DND-41 (cell line): ENCODE measurements around the gene ERVK3-1.

ENCODE experiments used
- EZH2 ChIP-seq: IDR thresholded peaks from 3 replicates; pipeline ENCODE4 v1.6.1; 2012; ENCODE audit warnings: borderline replicate concordance, low read depth, mild to moderate bottlenecking, moderate library complexity, low read length, inconsistent platforms; ENCODE audit not compliant: severe bottlenecking
- TF ChIP-seq, protein P1 (sequence below): IDR thresholded peaks from 2 replicates; pipeline ENCODE4 v1.5.1; 2012; ENCODE audit warnings: borderline replicate concordance, low read length, moderate library complexity, mild to moderate bottlenecking; ENCODE audit not compliant: poor library complexity, severe bottlenecking; ENCODE audit errors: extremely low read depth

DNA sequence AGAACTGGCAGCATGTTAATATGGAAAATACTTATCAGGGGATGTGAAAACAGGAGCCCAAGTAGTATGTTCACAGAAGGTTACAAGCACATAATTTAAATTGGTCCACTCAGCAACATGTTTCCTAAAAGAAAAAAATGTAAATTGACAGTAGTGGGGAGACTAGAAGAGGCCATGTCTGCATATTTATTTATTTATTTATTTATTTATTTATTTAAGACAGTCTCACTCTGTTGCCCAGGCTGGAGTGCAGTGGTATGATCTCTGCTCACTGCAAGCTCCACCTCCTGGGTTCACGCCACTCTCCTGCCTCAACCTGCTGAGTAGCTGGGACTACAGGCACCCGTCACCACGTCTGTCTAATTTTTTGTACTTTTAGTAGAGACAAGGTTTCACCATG is 40.1 kb upstream of the ERVK3-1 start:
- TF ChIP-seq, protein P1, sequence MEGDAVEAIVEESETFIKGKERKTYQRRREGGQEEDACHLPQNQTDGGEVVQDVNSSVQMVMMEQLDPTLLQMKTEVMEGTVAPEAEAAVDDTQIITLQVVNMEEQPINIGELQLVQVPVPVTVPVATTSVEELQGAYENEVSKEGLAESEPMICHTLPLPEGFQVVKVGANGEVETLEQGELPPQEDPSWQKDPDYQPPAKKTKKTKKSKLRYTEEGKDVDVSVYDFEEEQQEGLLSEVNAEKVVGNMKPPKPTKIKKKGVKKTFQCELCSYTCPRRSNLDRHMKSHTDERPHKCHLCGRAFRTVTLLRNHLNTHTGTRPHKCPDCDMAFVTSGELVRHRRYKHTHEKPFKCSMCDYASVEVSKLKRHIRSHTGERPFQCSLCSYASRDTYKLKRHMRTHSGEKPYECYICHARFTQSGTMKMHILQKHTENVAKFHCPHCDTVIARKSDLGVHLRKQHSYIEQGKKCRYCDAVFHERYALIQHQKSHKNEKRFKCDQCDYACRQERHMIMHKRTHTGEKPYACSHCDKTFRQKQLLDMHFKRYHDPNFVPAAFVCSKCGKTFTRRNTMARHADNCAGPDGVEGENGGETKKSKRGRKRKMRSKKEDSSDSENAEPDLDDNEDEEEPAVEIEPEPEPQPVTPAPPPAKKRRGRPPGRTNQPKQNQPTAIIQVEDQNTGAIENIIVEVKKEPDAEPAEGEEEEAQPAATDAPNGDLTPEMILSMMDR = no peak
- no peak for TF ChIP-seq EZH2
